ENCODE results near the gene LRRK1.

DNA sequence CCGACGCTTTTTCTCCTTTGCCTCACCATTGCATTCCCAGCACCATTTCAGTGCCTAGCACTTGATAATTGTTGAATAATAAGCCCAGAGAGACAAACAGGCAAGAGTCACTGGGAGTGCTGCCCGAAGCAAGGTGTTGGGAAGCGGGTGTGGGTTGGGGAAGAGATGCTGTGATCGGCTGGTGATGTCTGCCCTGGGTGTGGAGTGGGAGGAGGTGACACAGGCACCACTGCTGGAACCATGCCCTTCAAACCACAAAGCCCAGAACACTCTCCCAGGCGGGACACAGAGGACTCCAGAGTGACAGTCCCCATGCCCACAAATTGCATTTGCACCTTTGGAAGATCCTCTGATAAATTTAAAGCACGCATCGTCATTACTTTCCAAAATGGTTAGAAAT is 184.4 kb downstream of the LRRK1 start:
- TF ChIP-seq, protein P1, sequence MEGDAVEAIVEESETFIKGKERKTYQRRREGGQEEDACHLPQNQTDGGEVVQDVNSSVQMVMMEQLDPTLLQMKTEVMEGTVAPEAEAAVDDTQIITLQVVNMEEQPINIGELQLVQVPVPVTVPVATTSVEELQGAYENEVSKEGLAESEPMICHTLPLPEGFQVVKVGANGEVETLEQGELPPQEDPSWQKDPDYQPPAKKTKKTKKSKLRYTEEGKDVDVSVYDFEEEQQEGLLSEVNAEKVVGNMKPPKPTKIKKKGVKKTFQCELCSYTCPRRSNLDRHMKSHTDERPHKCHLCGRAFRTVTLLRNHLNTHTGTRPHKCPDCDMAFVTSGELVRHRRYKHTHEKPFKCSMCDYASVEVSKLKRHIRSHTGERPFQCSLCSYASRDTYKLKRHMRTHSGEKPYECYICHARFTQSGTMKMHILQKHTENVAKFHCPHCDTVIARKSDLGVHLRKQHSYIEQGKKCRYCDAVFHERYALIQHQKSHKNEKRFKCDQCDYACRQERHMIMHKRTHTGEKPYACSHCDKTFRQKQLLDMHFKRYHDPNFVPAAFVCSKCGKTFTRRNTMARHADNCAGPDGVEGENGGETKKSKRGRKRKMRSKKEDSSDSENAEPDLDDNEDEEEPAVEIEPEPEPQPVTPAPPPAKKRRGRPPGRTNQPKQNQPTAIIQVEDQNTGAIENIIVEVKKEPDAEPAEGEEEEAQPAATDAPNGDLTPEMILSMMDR (IDR thresholded peaks at IDR 0.05) = no peak
- TF ChIP-seq POLR2A (IDR thresholded peaks at IDR 0.05) = no peak

Data from esophagus squamous epithelium (tissue), 4 donors.